Measurements from ENCODE around the gene RAB8B. TPM values are rescaled to one million over a fixed set of nuclear protein-coding genes. Genes with fewer than 3 reads are reported as not detected.

RAB8B gene
- total and polyA plus RNA-seq, 2 experiments from 2014 or later, result 5.1 to 12.4 TPM

- Histone ChIP-seq H3K4me3 (no peak overlapping the region), H3K4me1 (ENCODE audit: low read depth) (no peaks in the 10 kb centered on the region), H3K27ac (no peak overlapping the region), H3K9me3 (ENCODE audit: low read depth) (no peaks in the 10 kb centered on the region), H3K27me3 (no peaks in the 10 kb centered on the region), H3K36me3 (no peaks in the 10 kb centered on the region)
- TF ChIP-seq, protein P1, sequence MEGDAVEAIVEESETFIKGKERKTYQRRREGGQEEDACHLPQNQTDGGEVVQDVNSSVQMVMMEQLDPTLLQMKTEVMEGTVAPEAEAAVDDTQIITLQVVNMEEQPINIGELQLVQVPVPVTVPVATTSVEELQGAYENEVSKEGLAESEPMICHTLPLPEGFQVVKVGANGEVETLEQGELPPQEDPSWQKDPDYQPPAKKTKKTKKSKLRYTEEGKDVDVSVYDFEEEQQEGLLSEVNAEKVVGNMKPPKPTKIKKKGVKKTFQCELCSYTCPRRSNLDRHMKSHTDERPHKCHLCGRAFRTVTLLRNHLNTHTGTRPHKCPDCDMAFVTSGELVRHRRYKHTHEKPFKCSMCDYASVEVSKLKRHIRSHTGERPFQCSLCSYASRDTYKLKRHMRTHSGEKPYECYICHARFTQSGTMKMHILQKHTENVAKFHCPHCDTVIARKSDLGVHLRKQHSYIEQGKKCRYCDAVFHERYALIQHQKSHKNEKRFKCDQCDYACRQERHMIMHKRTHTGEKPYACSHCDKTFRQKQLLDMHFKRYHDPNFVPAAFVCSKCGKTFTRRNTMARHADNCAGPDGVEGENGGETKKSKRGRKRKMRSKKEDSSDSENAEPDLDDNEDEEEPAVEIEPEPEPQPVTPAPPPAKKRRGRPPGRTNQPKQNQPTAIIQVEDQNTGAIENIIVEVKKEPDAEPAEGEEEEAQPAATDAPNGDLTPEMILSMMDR (IDR thresholded peaks at IDR 0.05; ENCODE audit: low read depth, low read length), result no peak
- DNase-seq (ENCODE audit: low read depth in 1 of 2, low spot score in 1 of 2), result no peak
These were observed 71.9 kb downstream of the RAB8B start for GRCh38 chr15:63261311-63261710.

- Histone ChIP-seq H3K4me3 (no peak overlapping the region), H3K36me3 (no peaks in the 10 kb centered on the region), H3K9me3 (ENCODE audit: low read depth) (no peaks in the 10 kb centered on the region), H3K4me1 (ENCODE audit: low read depth) (no peaks in the 10 kb centered on the region), H3K27me3 (no peaks in the 10 kb centered on the region), H3K27ac (no peak overlapping the region)
- TF ChIP-seq, protein P1 (IDR thresholded peaks at IDR 0.05; ENCODE audit: low read depth, low read length), result no peak
- DNase-seq (ENCODE audit: low read depth in 1 of 2, low spot score in 1 of 2), result peak in 1 of 2 donors; percentile 61
These were observed 74.1 kb downstream of the RAB8B start for GRCh38 chr15:63263519-63263918.

- no peaks in the 10 kb centered on the region for H3K4me1 ChIP-seq (ENCODE audit: low read depth)
- H3K36me3 ChIP-seq, result no peaks in the 10 kb centered on the region
- H3K27ac ChIP-seq, result no peak overlapping the region
- no peak overlapping the region for H3K4me3 ChIP-seq
- peak in 1 of 2 donors; percentile 72 for DNase-seq (ENCODE audit: low read depth in 1 of 2, low spot score in 1 of 2)
- TF ChIP-seq, protein P1 (IDR thresholded peaks at IDR 0.05; ENCODE audit: low read depth, low read length), result no peak
- no peaks in the 10 kb centered on the region for H3K27me3 ChIP-seq
- H3K9me3 ChIP-seq (ENCODE audit: low read depth), result no peaks in the 10 kb centered on the region
These were observed 75.4 kb downstream of the RAB8B start for GRCh38 chr15:63264688-63265293.

DNA sequence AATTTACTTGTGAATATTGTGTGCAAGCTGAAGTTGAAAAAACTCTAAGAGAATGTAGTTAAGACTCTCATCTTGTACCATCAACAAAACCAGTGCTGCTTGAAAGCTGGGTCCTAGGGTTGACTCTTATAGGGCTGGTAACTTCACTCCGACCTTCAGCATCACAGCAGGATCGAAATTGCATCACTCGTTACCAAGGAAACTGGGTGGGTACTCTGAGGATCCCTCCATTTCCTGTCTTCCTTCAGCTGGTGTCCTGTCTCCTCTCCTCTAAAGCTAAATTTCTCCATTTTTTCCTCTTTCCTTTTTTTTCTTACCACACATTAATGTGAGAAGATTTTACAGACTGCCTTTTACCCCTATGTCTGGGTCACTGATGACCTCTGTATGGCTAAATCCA lies 85.0 kb downstream of the RAB8B start:
- Histone ChIP-seq H3K27ac (no peak overlapping the region), H3K27me3 (no peaks in the 10 kb centered on the region), H3K36me3 (no peaks in the 10 kb centered on the region), H3K4me3 (no peak overlapping the region), H3K4me1 (ENCODE audit: low read depth) (peaks cover 9% of the 10 kb centered on the region), H3K9me3 (ENCODE audit: low read depth) (no peaks in the 10 kb centered on the region)
- DNase-seq (ENCODE audit: low read depth in 1 of 2, low spot score in 1 of 2), result no peak
- TF ChIP-seq, protein P1 (IDR thresholded peaks at IDR 0.05; ENCODE audit: low read depth, low read length), result no peak

- TF ChIP-seq, protein P1 (IDR thresholded peaks at IDR 0.05; ENCODE audit: low read depth, low read length), result no peak
- no peak overlapping the region for H3K27ac ChIP-seq
- H3K27me3 ChIP-seq, result no peaks in the 10 kb centered on the region
- H3K4me1 ChIP-seq (ENCODE audit: low read depth), result peaks cover 9% of the 10 kb centered on the region
- peak overlapping the region; percentile 62 for H3K4me3 ChIP-seq
- no peak for DNase-seq (ENCODE audit: low read depth in 1 of 2, low spot score in 1 of 2)
- no peaks in the 10 kb centered on the region for H3K36me3 ChIP-seq
- no peaks in the 10 kb centered on the region for H3K9me3 ChIP-seq (ENCODE audit: low read depth)
These were observed 87.1 kb downstream of the RAB8B start for GRCh38 chr15:63276342-63277037.

All from cardiac muscle cell (in vitro differentiated cells and primary cell).